GM19455 (cell line): ENCODE data around the gene RNF144A.

Source experiments
- ATAC-seq: cut with Tn5 transposase; IDR thresholded peaks from one replicate; pipeline ENCODE4 v1.9.1; 2021; ENCODE audit not compliant: unreplicated experiment

RNF144A gene

DNA sequence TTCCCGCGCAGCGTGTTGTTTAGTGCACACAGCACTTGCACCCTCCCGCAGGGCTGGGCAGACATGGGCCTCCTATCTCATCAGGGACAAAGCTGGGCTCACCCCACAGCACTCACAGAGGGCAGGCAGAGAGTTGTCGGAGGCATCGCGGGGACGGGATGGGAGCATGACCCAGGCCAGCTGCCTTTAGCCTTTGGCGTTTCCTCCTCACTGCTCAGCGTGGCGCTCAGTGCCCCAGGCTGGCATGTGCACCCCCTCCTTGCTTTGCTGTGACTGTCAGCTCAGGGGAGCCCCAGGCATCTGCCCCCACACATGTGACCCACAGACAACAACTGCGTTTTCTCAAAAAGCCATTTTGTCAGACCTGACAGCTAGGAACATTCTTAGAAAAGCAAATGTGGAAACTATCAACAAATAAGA lies 101.1 kb downstream of the RNF144A start:
- ATAC-seq = no peak

DNA sequence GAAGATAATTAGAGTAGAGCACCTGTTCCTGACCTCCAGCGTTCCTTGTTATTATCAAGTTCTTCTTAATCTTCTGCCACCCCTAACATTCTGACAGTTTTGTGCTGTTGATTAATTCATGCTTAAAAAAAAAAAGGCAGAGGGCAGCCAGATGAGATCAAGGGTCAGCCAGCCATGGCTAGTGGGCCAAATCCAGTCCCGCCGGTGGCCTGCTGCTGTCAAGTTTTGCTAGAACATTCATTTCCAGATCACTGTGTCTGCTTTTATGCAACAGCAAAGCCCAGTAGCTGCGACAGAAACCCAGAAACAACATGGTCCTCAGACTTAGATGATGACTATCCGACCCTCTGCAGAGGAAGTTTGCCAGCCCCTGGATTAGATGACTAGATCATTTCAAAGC lies 101.6 kb downstream of the RNF144A start:
- no peak for ATAC-seq

DNA sequence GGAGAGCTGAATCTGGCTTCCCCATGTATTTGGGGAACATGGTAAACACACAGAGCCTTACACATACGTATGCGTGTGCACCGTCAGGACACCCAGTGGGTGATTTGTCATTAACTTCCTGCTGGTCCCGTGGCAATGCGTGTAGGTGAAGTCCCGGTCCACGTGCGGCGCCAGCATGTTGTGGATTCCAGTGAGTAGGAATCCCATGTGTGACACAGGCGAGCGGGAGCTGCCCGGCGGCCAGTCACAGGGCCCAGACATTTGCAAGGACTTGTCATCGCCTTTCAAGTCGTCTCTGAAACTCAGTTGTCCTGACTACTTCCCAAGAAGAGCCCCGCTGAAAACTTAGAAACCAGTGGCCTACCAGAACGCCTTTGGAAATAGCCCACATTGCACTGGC lies 102.0 kb downstream of the RNF144A start:
- ATAC-seq = no peak

DNA sequence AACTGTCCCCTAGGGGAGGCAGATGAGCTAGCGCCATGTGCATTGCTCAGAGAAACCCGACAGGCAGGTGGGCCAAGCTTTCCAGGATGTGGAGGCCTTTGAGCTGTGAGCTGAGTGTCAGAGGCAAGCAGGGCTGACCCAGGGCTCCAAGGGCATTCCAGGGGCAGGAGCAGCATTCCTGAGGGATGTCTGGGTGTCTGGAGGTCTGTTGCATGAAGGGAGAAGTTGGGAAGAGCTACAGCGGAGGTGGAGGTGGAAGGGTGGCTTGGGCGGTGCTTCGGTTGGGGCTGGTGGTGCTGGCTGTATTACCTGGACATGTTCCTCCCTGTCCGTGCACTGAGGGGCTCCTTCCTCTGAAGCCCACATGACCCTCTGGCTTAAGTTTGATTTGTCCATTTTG lies 102.8 kb downstream of the RNF144A start:
- no peak for ATAC-seq

DNA sequence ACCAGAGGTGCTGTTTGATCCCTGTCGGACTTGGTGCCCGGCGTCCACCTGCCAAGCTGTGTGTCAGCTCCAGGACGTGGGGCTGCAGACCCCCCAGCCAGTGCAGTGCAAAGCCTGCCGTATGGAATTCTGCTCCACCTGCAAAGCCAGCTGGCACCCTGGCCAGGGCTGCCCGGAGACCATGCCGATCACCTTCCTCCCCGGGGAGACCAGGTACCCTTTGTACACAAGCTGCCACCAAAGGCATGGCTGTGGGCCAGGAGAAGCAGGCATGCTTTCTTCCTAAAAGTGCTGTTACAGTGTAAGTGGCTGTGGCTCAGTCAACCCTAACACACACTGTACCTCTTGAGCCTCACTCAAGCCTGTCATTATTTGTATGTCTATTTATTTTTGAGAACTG lies 103.3 kb downstream of the RNF144A start:
- no peak for ATAC-seq

DNA sequence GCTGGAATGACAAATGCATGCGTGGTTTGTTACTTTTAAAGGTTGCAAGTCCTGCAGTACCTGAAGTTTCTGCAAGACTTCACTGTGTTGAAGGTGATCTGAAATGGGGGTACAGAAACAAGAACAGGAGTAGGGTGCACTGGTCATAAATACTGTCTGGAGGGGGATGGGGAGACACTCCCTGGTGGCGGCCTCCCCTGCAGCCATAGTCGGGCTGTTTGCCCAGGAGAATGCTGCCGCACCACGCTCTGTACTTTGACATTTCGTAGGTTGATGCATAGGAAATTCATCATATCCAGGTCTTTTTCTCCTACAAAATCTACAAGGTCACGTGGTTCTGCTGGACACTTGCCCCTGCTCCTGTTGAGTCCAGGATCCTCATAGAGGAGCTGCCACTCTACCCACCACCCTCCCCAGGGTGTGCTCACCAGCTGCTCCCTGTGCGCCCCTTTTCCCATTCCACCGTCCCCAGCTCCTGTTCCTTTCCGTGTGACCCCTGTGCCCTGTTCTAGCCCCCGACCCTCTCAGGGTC lies 103.8 kb downstream of the RNF144A start:
- ATAC-seq = no peak

DNA sequence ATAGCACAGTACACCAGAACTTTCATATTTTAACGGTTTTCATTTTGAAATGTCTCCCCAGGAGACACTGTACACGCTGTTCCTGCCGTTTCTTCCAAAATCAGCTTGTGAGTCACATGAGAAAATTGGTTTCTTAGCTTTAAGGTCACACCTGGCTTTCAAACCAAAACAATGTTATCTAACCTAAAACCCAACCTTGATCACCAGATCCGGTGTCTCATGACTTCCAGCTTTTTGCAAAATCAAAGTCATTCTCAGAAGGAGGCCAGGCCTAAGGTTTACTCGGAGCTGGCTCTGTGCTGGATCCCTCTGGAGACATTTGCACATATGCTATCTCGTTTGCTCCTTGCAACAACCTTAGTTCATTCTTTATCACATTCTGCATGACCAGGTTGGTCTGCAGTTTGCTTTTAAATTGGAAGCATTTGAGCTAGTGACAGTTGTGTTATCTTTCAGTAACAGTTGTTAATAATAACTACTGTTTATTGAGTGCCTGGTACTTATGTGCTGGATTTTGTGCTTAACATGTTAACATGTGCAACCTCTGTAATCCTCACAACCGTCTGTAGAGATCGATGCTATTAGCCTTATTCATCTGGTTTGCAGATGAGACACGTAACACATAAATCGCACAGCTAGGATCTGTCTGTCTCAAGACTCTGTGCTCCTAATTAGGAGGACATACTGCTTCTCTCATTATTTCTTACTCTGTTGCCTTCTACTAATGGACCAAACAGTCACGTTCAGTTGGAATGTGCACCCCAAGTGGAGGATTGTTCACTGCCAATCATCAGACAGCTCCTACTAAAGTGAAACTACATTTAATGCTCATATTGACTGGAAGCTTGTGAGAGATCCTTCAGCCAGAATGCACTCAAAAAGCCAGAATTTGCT lies 105.5 kb downstream of the RNF144A start:
- ATAC-seq = no peak

DNA sequence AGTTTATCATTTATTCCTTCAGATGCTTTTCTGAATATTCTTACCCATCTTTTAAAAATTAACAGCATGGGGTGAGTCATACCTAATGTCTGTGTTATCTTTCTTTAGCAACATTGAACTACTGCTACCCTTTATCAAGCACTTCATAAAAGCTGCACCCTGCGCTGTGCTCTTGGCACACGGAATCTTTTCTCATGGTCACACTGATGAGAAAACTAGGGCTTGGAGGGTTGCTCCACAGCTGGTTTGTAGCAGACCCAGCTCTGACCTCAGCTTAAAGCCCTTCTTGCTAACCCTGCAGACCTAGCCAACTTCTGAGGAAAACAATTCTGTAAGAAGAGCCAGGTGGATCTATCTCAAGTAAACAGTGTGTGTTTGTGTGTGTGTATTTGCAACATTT lies 106.3 kb downstream of the RNF144A start:
- no peak for ATAC-seq

DNA sequence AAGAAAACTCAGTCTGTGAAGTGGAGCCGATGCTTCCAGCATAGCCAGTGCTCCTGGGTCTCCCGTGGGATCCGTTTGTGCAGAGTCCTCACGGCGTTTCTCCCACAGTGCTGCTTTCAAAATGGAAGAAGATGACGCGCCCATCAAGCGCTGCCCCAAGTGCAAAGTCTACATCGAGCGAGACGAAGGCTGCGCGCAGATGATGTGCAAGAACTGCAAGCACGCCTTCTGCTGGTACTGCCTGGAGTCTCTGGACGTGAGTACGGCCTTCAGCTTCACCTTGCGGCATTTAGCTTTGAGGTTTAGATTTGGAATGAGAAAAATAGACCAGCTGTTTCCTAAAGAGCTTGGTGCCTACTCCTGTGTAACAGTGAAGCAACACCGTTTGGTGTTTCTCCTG lies 107.0 kb downstream of the RNF144A start:
- no peak for ATAC-seq

DNA sequence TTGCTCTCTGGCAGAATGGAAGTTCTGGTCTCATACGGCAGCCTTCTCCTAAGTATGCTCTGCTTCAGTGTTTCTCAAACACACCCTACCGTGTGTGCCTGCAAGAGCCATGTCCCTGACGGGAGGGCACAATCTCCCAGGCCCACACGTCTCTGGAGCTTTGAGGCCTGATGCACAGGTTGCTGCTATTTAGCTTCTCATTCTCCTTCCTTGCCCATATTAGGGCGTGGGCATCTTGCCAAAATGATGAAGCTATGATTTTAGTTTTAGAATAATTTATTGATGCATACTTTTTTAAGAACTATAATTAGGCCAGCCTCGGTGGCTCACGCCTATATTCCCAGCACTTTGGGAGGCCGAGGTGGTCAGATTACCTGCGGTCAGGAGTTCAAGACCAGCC lies 107.9 kb downstream of the RNF144A start:
- no peak for ATAC-seq

DNA sequence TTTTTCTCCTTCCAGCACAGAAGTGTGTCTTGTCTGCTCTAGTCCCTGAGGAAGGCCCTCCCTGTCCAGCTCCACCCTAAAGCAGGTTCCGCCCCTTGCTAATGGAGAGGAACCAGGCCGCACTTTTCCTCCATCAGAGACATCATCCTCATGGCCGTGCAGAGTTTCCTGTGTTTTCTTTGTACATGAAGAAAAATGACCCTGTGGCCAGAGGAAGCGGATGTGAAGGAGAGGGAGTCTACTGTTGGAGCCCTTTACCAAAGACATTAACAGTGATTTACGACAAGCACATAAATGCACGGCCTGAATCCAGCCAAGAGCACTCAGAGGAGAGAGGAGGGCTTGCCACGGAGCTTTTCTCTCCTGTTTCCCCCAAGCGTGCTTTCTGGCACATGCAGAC lies 109.5 kb downstream of the RNF144A start:
- no peak for ATAC-seq

DNA sequence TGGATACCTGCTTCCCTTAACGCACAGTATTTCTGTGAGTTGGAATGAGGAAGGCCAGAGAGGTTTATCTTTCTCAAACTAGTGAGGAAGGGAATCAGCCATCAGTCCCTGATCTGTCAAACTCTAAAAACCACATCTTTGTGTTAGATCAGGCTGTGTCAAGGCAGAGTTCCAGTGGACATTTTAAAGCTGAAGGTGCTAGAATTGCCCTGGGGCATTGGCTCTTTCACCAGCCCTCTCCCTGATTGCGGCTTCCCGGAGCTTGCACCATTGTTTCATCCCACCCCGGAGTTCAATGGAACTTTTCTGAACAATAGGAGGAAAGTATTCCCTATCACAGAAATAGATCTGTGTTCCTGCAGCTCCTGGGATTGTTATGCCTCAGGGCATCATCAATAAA lies 110.2 kb downstream of the RNF144A start:
- no peak for ATAC-seq

DNA sequence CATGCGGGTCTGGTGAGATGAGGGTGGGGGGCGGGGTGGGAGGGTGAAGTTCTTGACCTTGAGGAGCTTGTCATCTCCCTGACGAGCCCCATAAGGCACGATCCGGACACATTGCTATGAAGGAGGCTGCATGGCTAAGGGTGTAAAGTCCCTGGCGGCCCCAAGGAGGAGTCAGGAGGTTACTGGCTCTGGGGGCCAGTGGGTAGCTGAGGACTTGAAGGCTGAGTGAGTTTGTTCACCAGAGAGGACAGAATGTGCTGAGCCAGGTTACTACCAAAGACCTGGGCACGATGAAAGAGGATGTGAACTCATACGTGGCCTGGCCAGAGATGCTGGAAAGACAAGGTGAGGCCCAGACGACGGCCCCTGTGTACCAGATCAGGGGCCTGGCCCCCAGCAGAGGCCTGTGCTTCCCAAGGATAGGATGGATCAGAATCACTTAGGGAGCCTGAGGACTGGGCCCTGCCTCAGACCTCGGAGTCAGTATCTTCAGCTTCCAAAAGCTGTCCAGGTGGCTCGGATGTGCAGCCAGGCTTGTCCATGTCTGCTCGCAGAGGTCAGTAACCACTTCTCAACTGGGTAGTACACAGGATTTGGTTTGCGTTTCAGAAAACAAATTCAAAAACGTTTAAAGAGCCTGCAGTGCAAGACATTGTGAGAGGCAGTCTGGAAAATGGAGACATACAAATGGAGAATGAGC lies 110.9 kb downstream of the RNF144A start:
- ATAC-seq = no peak

DNA sequence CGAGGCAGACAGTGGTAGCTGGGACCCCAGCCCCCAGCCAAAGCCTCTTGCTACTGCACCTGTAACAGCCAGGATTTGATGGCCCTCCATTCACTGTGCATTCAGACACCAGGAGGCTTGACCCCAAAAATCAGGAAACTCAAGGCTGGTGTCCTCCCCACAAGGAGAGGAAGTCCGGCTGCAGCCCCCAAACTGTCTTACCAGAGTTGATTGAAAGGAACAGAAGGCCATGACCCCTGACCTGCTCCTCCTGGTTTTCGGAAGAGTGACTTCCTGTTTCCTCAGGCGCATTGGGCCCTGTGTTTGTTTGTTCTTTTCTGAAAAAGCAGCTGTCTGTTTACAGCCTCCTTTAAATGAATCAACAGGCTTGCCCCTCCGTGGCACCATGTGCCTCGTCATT lies 111.6 kb downstream of the RNF144A start:
- no peak for ATAC-seq

DNA sequence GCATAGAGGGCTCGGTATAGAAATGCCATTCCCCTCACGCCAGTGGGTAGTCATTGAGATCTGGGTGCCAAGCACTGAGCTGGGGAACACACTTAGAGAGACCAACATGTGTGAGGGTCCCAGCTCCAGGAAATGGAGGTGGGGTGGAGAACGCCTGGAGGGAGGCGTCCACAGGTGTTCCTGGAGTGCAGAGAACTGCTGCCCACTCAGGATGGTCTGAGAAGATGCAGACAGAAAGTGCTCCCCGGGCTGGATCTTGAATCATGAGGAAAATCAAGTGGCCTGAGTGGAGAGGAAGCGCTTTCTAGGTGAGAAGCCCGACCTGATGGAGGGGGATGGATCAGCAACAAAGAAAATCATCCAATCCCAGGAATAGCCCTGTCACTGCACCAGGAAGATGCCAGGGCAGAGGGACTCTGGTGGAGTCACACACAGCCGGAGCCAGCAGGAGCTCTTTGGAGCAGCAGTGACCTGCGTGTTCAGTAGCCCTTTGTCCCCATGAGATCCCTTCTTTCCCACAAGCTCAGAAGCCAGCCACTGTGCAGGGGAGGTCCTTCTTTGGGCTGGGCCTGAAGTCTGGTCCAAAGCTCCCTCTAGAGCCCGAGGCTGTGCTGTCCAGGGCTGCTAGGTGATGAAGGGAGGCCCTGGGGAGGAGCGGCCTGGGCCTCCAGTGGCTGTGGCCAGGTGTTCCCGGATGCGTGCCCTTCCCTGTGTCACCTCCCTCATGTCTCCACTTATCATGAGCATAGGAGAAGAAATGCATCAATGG lies 112.3 kb downstream of the RNF144A start:
- no peak for ATAC-seq

DNA sequence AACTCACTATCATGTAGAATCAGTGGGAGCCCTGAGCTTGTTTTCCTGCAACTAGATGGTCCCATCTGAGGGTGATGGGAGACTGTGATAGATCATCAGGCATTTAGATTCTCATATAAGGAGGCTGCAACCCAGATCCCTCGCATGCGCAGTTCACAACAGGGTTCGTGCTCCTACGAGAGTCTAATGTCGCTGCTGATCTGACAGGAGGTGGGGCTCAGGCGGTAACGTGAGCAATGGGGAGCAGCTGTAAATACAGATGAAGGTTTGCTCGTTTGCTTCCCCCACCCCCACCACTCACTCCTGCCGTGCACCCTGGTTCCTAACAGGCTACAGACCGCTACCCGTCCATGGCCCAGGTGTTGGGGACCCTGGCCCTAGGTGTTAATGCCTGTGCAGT lies 113.6 kb downstream of the RNF144A start:
- no peak for ATAC-seq

DNA sequence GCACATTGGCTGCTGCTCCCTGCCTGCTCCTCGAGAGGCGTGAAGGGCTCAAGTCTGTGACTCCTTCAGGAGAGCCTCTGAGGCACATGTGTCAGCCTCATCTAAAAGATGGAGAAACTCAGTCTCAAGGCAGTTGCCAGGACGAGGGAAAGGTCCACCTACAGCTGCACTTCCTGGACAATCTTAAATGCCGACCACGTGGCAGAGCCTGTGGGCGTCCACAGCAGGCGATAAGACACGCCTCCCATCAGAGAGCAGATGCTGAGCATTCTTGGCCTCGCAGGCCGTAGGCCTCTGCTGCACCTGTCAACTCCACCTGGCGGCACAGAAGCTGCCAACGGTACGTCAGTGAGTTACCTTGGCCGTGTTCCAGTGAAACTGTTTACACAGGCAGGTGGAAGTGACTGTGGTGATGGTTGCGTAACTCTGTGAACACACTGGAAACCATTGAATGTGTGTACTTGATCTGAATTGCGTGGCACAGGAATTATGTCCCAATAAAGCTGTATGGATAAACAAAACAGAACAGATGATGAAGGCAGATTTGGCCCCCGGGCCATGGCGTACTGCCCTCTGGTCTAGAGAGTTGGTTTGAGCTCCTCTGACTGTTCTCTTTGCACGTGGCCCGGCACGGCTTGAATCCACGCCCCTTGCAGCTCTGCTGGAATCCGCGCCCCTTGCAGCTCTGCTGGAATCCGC lies 114.5 kb downstream of the RNF144A start:
- no peak for ATAC-seq

DNA sequence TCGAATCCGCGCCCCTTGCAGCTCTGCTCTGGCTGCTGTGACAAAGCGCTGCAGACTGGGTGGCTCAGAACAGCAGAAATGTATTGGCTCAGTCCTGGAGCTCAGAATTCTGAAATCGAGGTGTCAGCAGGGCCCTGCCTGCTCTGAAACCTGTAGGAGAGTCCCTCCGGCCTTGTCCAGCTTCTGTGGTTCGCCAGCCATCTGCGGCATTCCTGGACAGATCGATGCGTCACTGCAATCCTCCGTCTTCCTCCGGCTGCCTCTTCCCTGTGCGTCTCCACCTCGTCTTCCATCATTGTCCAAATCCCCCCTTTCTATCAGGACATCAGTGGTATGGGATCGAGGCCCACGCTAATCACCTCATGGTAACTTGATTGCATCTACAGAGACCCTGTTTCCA lies 115.2 kb downstream of the RNF144A start:
- no peak for ATAC-seq

DNA sequence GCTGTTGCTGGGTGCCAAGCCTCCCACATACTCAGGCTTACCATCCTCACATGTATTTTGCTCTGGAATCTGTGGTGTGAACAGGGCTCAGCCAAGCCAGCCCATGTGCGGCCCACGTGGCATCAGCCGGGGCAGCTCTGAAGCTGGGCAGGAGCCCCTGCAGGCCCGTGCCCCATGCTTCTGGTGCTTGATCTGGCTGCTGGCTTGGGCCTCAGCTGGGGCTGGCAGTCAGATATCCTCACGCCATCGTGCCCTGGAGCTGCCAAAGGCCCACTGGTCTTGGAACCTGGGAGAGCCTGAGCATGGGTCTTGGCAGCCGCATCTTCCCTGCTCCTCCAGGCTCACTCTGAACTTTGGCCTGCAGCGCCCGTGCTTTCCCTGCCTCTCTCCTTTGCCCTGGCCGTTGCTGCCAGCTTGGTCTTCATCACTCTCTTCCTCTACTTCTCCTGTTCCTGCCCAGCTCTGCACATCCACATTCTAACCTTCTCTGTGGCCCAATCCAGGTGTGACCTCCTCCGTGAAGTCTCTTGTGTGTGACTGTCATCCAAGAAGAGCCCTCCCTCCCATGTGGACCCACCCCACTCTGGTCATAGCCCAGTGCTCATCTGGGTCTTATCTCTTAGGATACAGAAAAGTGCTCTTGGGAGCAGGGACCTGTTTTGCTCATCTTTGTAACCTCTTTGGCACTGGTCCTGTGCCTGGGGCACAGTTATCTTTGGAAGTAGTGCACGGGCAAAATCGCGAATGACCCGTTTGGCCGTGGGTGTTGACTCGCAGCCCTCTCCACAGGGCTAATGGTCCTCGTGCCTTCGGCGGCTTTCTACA lies 116.1 kb downstream of the RNF144A start:
- no peak for ATAC-seq

DNA sequence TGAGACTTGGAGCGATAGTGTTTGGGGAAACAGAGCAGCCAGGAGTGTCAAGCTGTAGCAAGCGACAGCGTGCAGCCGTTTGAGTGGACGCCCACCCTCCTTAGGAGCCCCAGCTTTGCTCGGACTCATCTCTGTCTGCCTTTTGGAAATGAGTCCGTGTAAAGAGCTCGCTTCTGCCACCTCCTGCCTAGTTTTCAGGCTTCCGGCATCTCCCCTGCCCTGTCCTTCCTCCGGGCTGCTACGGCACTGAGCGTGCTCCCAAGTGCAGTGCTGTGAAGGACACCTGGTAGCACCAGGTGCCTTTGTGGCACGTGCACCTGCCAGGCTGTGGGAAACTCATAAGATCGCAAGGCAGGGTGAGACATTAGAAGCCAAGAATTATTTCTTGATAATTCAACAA lies 117.1 kb downstream of the RNF144A start:
- no peak for ATAC-seq
